ENCODE data around the gene RYR3. TPM values are rescaled to one million over a fixed set of nuclear protein-coding genes. Genes with fewer than 3 reads are reported as not detected.

The RYR3 gene
- total RNA-seq, 1 donor from 2014 or later, result not detected

GRCh38 chr15:33344530-33344929 is 33.8 kb downstream of the RYR3 start:
- Mint-ChIP-seq H3K4me1 (no peaks in the 10 kb centered on the region), H3K4me3 (no peak overlapping the region), H3K27me3 (no peaks in the 10 kb centered on the region), H3K36me3 (ENCODE audit: low read depth) (no peaks in the 10 kb centered on the region), H3K9me3 (no peaks in the 10 kb centered on the region), H3K27ac (no peak overlapping the region)
- ATAC-seq (ENCODE audit: low read depth) (no peak), DNase-seq (no peak)
- no peak for TF ChIP-seq CTCF (IDR thresholded peaks at IDR 0.05)
- ChIA-PET POLR2A (no interaction called here), CTCF (no interaction called here)
- intact Hi-C loops (cut with micrococcal nuclease), result no loop called here

GRCh38 chr15:33354411-33354810 is 43.6 kb downstream of the RYR3 start:
- no peak overlapping the region for H3K4me3 Mint-ChIP-seq
- CTCF ChIA-PET, result no interaction called here
- intact Hi-C loops (cut with micrococcal nuclease), result no loop called here
- no peak for TF ChIP-seq CTCF (IDR thresholded peaks at IDR 0.05)
- no peaks in the 10 kb centered on the region for H3K27me3 Mint-ChIP-seq
- H3K27ac Mint-ChIP-seq, result no peak overlapping the region
- no peaks in the 10 kb centered on the region for H3K36me3 Mint-ChIP-seq (ENCODE audit: low read depth)
- no peaks in the 10 kb centered on the region for H3K9me3 Mint-ChIP-seq
- POLR2A ChIA-PET, result no interaction called here
- H3K4me1 Mint-ChIP-seq, result no peaks in the 10 kb centered on the region
- ATAC-seq (ENCODE audit: low read depth) (no peak), DNase-seq (no peak)

GRCh38 chr15:33357845-33358244 is 47.1 kb downstream of the RYR3 start:
- no peaks in the 10 kb centered on the region for H3K4me1 Mint-ChIP-seq
- ChIA-PET CTCF (no interaction called here), POLR2A (no interaction called here)
- H3K36me3 Mint-ChIP-seq (ENCODE audit: low read depth), result no peaks in the 10 kb centered on the region
- no peak for TF ChIP-seq CTCF (IDR thresholded peaks at IDR 0.05)
- no peak overlapping the region for H3K4me3 Mint-ChIP-seq
- intact Hi-C loops (cut with micrococcal nuclease), result no loop called here
- H3K27ac Mint-ChIP-seq, result no peak overlapping the region
- no peak for ATAC-seq (ENCODE audit: low read depth)
- H3K9me3 Mint-ChIP-seq, result no peaks in the 10 kb centered on the region
- peaks cover 2% of the 10 kb centered on the region for H3K27me3 Mint-ChIP-seq
- DNase-seq, result no peak

GRCh38 chr15:33358306-33358705 is 47.5 kb downstream of the RYR3 start:
- ChIA-PET CTCF (no interaction called here), POLR2A (no interaction called here)
- intact Hi-C loops (cut with micrococcal nuclease), result no loop called here
- ATAC-seq (ENCODE audit: low read depth), result no peak
- Mint-ChIP-seq H3K36me3 (ENCODE audit: low read depth) (no peaks in the 10 kb centered on the region), H3K4me3 (no peak overlapping the region), H3K9me3 (no peaks in the 10 kb centered on the region), H3K27me3 (peaks cover 2% of the 10 kb centered on the region), H3K4me1 (no peaks in the 10 kb centered on the region), H3K27ac (no peak overlapping the region)
- no peak for DNase-seq
- TF ChIP-seq CTCF (IDR thresholded peaks at IDR 0.05), result no peak

GRCh38 chr15:33360886-33361285 is 50.1 kb downstream of the RYR3 start:
- H3K4me1 Mint-ChIP-seq, result no peaks in the 10 kb centered on the region
- H3K9me3 Mint-ChIP-seq, result no peaks in the 10 kb centered on the region
- H3K27me3 Mint-ChIP-seq, result peaks cover 2% of the 10 kb centered on the region
- ATAC-seq (ENCODE audit: low read depth) (no peak), DNase-seq (no peak)
- POLR2A ChIA-PET, result no interaction called here
- intact Hi-C loops (cut with micrococcal nuclease), result no loop called here
- CTCF ChIA-PET, result no interaction called here
- no peak overlapping the region for H3K27ac Mint-ChIP-seq
- H3K36me3 Mint-ChIP-seq (ENCODE audit: low read depth), result no peaks in the 10 kb centered on the region
- H3K4me3 Mint-ChIP-seq, result no peak overlapping the region
- no peak for TF ChIP-seq CTCF (IDR thresholded peaks at IDR 0.05)

Data from activated B cell treated with CpG ODN at 0.5 μM for 24 hours (primary cell).